ENCODE data around the gene RC3H1.

RC3H1 gene

DNA sequence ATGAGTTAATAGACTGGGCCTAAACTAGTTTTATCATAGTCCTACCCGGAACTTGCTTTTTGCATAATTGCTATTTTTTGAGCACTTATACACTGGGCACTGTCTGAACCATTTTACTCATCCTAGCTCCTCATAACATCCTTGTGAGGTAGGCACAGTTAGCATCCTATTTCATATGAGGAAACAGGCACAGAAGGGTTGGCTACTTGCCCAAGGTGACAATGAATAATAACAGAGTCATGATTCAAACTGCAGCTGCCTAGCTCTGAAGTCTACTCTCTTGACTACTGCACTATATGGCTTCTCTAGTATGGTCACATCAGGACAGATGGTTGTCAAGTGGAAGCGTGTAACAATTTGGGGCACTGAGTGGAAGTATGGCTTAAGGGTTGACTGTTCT is 18.2 kb upstream of the RC3H1 start:
- DNase-seq (ENCODE audit: insufficient read length, low spot score) (peak; percentile 13), FAIRE-seq (peak; percentile 83)
- TF ChIP-seq POLR2A (IDR thresholded peaks at IDR 0.05; ENCODE audit: low read depth, low read length): no peak

DNA sequence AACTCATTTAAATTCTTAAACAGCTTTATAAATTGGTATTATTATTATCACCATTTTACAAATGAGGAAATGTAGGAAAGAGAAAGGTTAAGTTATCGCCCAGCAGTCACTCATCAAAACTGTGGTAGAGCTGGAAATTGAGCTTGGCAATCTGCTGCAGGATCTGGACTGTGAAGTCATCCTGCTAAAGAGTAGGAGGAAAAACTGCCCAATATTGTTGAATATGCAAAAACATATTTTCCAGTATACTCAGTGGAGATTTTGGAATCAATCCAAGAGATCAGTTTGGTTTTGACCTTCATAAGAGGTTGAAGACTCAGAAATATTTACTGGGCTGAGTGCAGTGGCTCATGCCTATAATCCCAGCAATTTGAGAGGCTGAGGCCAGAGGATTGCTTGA is 16.9 kb upstream of the RC3H1 start:
- FAIRE-seq (no peak), DNase-seq (ENCODE audit: insufficient read length, low spot score) (no peak)
- TF ChIP-seq POLR2A (IDR thresholded peaks at IDR 0.05; ENCODE audit: low read depth, low read length): no peak

- no peak for DNase-seq (ENCODE audit: insufficient read length, low spot score)
- no peak for TF ChIP-seq POLR2A (IDR thresholded peaks at IDR 0.05; ENCODE audit: low read depth, low read length)
- FAIRE-seq: no peak
These were observed 14.6 kb upstream of the RC3H1 start for GRCh38 chr1:174036798-174037197.

DNA sequence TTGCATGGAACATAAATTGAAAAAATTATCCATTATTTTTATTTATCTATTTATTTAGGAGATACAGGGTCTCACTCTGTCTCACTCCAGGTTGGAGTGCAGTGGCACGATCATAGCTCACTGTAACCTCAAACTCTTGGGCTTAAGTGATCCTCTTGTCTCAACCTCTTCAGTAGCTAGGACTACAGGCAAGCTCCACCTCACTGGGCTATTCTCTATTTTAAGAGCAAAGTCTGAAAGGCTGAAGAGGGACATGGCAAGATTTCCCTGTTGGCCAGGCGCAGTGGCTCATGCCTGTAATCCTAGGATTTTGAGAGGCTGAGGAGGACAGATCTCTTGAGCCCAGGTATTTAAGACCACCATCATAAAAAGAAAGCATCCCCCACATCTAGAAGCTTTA is 14.0 kb upstream of the RC3H1 start:
- DNase-seq (ENCODE audit: insufficient read length, low spot score) (no peak), FAIRE-seq (no peak)
- TF ChIP-seq POLR2A (IDR thresholded peaks at IDR 0.05; ENCODE audit: low read depth, low read length): no peak

- DNase-seq (ENCODE audit: insufficient read length, low spot score): no peak
- FAIRE-seq: no peak
- TF ChIP-seq POLR2A (IDR thresholded peaks at IDR 0.05; ENCODE audit: low read depth, low read length): no peak
These were observed 10.6 kb upstream of the RC3H1 start for GRCh38 chr1:174032671-174033222.

- no peak for FAIRE-seq
- no peak for DNase-seq (ENCODE audit: insufficient read length, low spot score)
- no peak for TF ChIP-seq POLR2A (IDR thresholded peaks at IDR 0.05; ENCODE audit: low read depth, low read length)
These were observed 8.9 kb upstream of the RC3H1 start for GRCh38 chr1:174031099-174031498.

GRCh38 chr1:174028495-174028894 is 6.3 kb upstream of the RC3H1 start:
- no peak for DNase-seq (ENCODE audit: insufficient read length, low spot score)
- no peak for TF ChIP-seq POLR2A (IDR thresholded peaks at IDR 0.05; ENCODE audit: low read depth, low read length)
- FAIRE-seq: no peak

GRCh38 chr1:174023440-174023839 is 1.3 kb upstream of the RC3H1 start:
- no peak for FAIRE-seq
- DNase-seq (ENCODE audit: insufficient read length, low spot score): no peak
- TF ChIP-seq POLR2A (IDR thresholded peaks at IDR 0.05; ENCODE audit: low read depth, low read length): no peak

GRCh38 chr1:174022976-174023277 is 770 bp upstream of the RC3H1 start:
- no peak for TF ChIP-seq POLR2A (IDR thresholded peaks at IDR 0.05; ENCODE audit: low read depth, low read length)
- DNase-seq (ENCODE audit: insufficient read length, low spot score): no peak
- FAIRE-seq: no peak

DNA sequence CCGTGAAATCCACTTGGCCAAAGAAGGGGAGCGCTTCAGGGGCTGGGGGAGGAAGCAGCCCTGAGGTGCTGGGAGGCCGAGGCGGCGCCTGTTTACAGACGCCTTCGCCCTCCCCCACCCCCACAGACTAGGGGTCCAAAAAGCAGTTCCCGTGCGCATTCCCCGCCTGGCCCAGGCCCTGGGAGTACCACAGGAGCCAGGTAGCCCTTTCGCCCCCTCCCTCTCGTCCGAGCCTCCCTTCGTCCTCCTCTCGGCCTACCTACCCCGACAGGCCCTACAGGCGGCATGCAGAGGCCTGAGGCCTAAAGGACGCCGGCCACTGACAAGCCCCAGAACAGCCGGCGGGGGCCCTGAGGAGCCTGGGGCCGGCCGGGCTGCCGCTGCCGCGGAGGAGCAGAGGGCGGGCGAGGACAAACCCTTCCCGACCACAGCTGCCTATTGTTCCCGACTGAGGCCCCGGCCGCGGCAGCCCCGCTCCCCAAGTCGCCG is 522 bp downstream of the RC3H1 start:
- TF ChIP-seq POLR2A (IDR thresholded peaks at IDR 0.05; ENCODE audit: low read depth, low read length): no peak
- peak; percentile 19 for DNase-seq (ENCODE audit: insufficient read length, low spot score)
- no peak for FAIRE-seq

- DNase-seq (ENCODE audit: insufficient read length, low spot score) (no peak), FAIRE-seq (no peak)
- no peak for TF ChIP-seq POLR2A (IDR thresholded peaks at IDR 0.05; ENCODE audit: low read depth, low read length)
These were observed 3.6 kb downstream of the RC3H1 start for GRCh38 chr1:174018565-174018964.

GRCh38 chr1:174017231-174017970 is 4.8 kb downstream of the RC3H1 start:
- FAIRE-seq (no peak), DNase-seq (ENCODE audit: insufficient read length, low spot score) (no peak)
- no peak for TF ChIP-seq POLR2A (IDR thresholded peaks at IDR 0.05; ENCODE audit: low read depth, low read length)

DNA sequence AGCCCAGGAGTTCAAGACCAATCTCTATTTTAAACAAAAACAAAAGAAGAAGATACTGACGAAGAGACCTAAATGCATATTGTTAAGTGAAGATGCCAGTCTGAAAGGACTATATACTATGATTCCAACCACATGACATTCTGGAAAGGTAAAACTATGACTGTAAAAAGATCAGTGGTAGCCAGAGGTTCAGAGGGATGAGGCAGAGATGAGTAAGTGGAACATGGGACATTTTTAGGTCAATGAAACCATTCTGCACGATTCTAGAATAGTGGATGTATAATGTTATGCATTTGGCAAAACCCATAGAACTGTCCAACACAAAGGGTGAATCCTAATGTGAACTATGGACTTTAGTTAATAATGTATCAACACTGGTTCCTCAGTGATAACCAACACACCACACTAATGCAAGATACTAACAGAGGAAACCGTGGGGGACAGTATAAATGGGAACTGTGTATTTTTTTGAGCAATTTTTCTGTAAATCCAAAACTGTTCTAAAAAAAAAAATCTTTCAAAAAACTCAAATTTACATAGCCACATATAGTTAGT is 8.2 kb downstream of the RC3H1 start:
- FAIRE-seq (no peak), DNase-seq (ENCODE audit: insufficient read length, low spot score) (no peak)

DNA sequence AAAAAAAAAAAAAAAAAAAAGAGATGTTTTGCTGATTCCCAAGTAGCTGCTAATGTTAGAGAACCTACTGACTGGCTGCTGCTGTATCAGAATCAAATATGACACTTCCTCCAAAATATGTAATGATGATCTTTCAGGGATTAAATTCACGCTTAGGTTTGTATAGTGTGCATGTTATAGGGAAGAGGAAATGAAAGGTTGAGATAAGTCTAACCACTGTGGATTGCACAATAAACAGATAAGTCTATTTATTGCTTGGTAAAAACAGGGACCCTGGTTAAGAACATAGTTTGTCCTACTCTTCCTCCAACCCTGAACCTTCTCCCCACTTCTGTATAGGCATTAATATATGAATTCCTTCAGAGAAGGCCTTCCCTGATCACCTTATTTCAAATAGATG is 13.2 kb downstream of the RC3H1 start:
- DNase-seq (ENCODE audit: insufficient read length, low spot score): no peak
- no peak for FAIRE-seq
- TF ChIP-seq POLR2A (IDR thresholded peaks at IDR 0.05; ENCODE audit: low read depth, low read length): no peak

More for the DNA sequence above, 8.2 kb downstream of the RC3H1 start:
- TF ChIP-seq POLR2A (IDR thresholded peaks at IDR 0.05; ENCODE audit: low read depth, low read length): no peak

GRCh38 chr1:174008269-174008668 is 13.9 kb downstream of the RC3H1 start:
- FAIRE-seq (no peak), DNase-seq (ENCODE audit: insufficient read length, low spot score) (no peak)
- no peak for TF ChIP-seq POLR2A (IDR thresholded peaks at IDR 0.05; ENCODE audit: low read depth, low read length)
